ACHN (cell line): ENCODE measurements around the gene CRTAP.
A peak's percentile ranks its signal among the peaks of the same experiment; 100 is the strongest.
"Not testable (repeated sequence)": the region's sequence is repeated elsewhere in the genome, so short reads cannot be mapped to it uniquely, and the experiment has no call there.

Experiments
- DNase-seq: peaks from one replicate; pipeline ENCODE4 v3.0.0-alpha.2; 2015
- in situ Hi-C: cut with HindIII; loops from 2 replicates; pipeline ENCODE4 v1.10.0; 2017; ENCODE audit warnings: low sequenced_read_pairs, low pct_ligation_motif_present, low pct_unique_long_range_greater_than_20kb

Gene CRTAP

GRCh38 chr3:33113772-33114621, at the start of gene CRTAP:
Gene CRTAP, plus strand, starts transcription at chr3:33114014. Its CDS starts 64 bp downstream, at chr3:33114078.
- in situ Hi-C loops: no loop called here
- DNase-seq: peak; percentile 91

GRCh38 chr3:33064929-33065328, 48.9 kb upstream of the CRTAP start:
- in situ Hi-C loops: no loop called here
- no peak for DNase-seq

GRCh38 chr3:33067484-33067883, 46.3 kb upstream of the CRTAP start:
- in situ Hi-C loops: no loop called here
- DNase-seq: no peak

GRCh38 chr3:33069862-33070261, 44.0 kb upstream of the CRTAP start:
- in situ Hi-C loops: not testable (repeated sequence)

GRCh38 chr3:33071181-33071580, 42.6 kb upstream of the CRTAP start:
- in situ Hi-C loops: no loop called here
- no peak for DNase-seq

More at GRCh38 chr3:33069862-33070261, 44.0 kb upstream of the CRTAP start:
- DNase-seq: not testable (repeated sequence)

- in situ Hi-C loops: no loop called here
- no peak for DNase-seq
Observed at GRCh38 chr3:33071946-33072345, 41.9 kb upstream of the CRTAP start.

- DNase-seq: peak; percentile 53
- in situ Hi-C loops: no loop called here
Observed at GRCh38 chr3:33074217-33075067, 39.4 kb upstream of the CRTAP start.

GRCh38 chr3:33075995-33076394, 37.8 kb upstream of the CRTAP start:
- no peak for DNase-seq
- in situ Hi-C loops: no loop called here

- DNase-seq: no peak
- in situ Hi-C loops: no loop called here
Observed at GRCh38 chr3:33076952-33077351, 36.9 kb upstream of the CRTAP start.

GRCh38 chr3:33077976-33078375, 35.8 kb upstream of the CRTAP start:
- in situ Hi-C loops: no loop called here
- no peak for DNase-seq

- in situ Hi-C loops: not testable (repeated sequence)
Observed at GRCh38 chr3:33079813-33080212, 34.0 kb upstream of the CRTAP start.

GRCh38 chr3:33081812-33082211, 32.0 kb upstream of the CRTAP start:
- in situ Hi-C loops: no loop called here
- DNase-seq: no peak

More at GRCh38 chr3:33079813-33080212, 34.0 kb upstream of the CRTAP start:
- not testable (repeated sequence) for DNase-seq

- in situ Hi-C loops: no loop called here
Observed at GRCh38 chr3:33083958-33084357, 29.9 kb upstream of the CRTAP start.

GRCh38 chr3:33088691-33089090, 25.1 kb upstream of the CRTAP start:
- in situ Hi-C loops: no loop called here
- DNase-seq: no peak

More at GRCh38 chr3:33083958-33084357, 29.9 kb upstream of the CRTAP start:
- no peak for DNase-seq

- in situ Hi-C loops: no loop called here
- DNase-seq: no peak
Observed at GRCh38 chr3:33089515-33089914, 24.3 kb upstream of the CRTAP start.

GRCh38 chr3:33091746-33092145, 22.1 kb upstream of the CRTAP start:
- in situ Hi-C loops: no loop called here
- DNase-seq: no peak

GRCh38 chr3:33092496-33093254, 21.1 kb upstream of the CRTAP start:
- DNase-seq: no peak
- in situ Hi-C loops: no loop called here

- no peak for DNase-seq
- in situ Hi-C loops: no loop called here
Observed at GRCh38 chr3:33093847-33094246, 20.0 kb upstream of the CRTAP start.

- in situ Hi-C loops: no loop called here
- no peak for DNase-seq
Observed at GRCh38 chr3:33095436-33095835, 18.4 kb upstream of the CRTAP start.
